ENCODE data around the gene LRMDA. TPM values are rescaled to one million over a fixed set of nuclear protein-coding genes. Genes with fewer than 3 reads are reported as not detected.
"Not testable (repeated sequence)": the region's sequence is repeated elsewhere in the genome, so short reads cannot be mapped to it uniquely, and the experiment has no call there.

LRMDA gene
- total and polyA plus RNA-seq, 4 experiments from 2014 or later, result not detected

DNA sequence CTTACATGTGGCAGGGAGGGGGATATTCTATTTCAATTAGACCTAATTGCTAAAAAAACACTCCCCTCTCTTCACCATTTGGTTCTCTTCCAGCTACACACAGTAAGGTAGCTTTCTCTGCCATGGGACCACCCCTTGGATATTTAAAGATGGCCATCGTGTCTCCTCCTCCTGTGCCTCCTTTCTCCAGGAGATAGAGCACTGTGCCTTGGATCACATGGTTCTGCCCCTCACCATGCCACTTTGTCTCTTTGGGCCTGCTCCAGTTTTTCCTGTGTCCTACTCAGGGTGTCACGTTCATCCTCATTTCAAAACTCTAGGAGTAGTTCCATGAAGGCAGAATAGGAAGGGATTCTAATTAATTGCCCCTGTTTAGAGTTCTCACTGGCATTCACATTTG lies 1146.0 kb downstream of the LRMDA start:
- Histone ChIP-seq H3K4me3 (ENCODE audit: low read length in 2 of 2) (no peak overlapping the region), H3K27me3 (ENCODE audit: insufficient read depth, low read length) (no peaks in the 10 kb centered on the region), H3K27ac (ENCODE audit: low read depth, low read length) (no peak overlapping the region), H3K36me3 (ENCODE audit: insufficient read depth, low read length) (no peaks in the 10 kb centered on the region), H3K4me1 (ENCODE audit: insufficient read depth, low read length) (no peaks in the 10 kb centered on the region), H3K9me3 (ENCODE audit: control insufficient read depth in 1 of 2, low read length in 2 of 2) (no peaks in the 10 kb centered on the region)
- Mint-ChIP-seq H3K36me3 (no peaks in the 10 kb centered on the region), H3K9me3 (peaks cover 0 to 22% (median 6%) of the 10 kb centered on the region in 8 donors), H3K27me3 (no peaks in the 10 kb centered on the region), H3K4me3 (no peak overlapping the region), H3K27ac (no peak overlapping the region), H3K4me1 (no peaks in the 10 kb centered on the region)
- DNase-seq, result no peak
- ChIA-PET POLR2A (ENCODE audit: partially characterized antibody) (no interaction called here), CTCF (ENCODE audit: partially characterized antibody) (no interaction called here)
- intact Hi-C loops (cut with micrococcal nuclease), result no loop called here

DNA sequence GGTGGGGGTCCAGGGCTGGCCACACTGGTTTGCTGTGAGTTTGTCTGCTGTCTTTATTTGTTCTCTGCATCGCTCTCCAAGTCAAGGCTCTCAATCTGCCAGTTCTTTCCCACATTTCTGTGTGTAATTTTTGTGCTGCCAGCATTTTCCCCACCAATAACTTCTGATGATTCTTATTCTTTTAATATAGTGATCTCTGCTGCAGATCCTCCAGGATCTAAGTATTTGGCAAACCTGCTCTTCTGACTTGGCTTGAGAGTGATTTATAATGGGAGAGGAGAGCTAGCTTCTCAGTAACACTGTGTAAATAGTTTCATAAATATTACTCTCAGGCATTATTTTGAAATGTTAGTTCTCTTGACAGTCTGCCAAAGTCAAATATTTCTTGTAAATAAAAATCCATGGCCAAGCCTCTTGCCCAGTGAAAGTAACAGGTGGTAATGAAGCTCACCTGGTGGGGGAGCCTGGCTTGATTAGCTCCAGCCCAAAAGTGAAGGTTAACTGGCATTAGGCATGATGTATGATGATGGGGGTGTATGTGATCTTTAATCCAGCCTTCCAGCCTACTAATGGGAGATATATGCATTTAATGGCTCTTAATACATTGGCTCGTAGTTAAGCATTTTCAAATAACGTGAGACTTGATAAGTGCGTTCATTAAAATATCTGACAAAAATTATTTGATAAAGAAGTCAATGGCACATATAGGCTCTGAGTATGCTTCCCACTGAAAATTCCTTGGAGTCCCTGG lies 1150.3 kb downstream of the LRMDA start:
- Mint-ChIP-seq H3K4me1 (no peaks in the 10 kb centered on the region), H3K4me3 (no peak overlapping the region), H3K36me3 (no peaks in the 10 kb centered on the region), H3K27ac (no peak overlapping the region), H3K9me3 (peaks cover 0 to 17% (median 7%) of the 10 kb centered on the region in 8 donors), H3K27me3 (no peaks in the 10 kb centered on the region)
- Histone ChIP-seq H3K4me1 (ENCODE audit: insufficient read depth, low read length) (no peaks in the 10 kb centered on the region), H3K36me3 (ENCODE audit: insufficient read depth, low read length) (no peaks in the 10 kb centered on the region), H3K4me3 (ENCODE audit: low read length in 2 of 2) (no peak overlapping the region), H3K27ac (ENCODE audit: low read depth, low read length) (no peak overlapping the region), H3K27me3 (ENCODE audit: insufficient read depth, low read length) (no peaks in the 10 kb centered on the region), H3K9me3 (ENCODE audit: control insufficient read depth in 1 of 2, low read length in 2 of 2) (no peaks in the 10 kb centered on the region)
- CTCF ChIA-PET (ENCODE audit: partially characterized antibody), result no interaction called here
- intact Hi-C loops (cut with micrococcal nuclease), result no loop called here
- no peak for DNase-seq
- POLR2A ChIA-PET (ENCODE audit: partially characterized antibody), result no interaction called here

DNA sequence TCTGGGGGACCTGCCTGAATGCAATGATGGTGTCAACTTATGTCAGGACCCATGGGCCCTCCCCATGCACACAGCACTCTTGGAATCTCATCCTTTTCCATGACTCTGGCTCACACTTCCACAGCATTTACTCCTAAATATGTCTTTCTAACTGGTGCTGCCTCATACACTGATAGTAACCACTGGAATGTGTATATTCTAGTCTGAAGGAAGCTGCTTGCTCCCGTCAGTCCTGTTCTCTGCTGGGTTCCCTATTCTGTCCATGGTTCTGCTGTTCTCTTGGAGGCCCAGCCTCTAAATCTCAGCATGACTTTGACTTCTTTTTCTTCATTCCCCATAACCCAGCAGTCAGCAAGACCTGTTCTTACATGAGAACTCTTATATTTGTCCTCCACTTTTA lies 1151.1 kb downstream of the LRMDA start:
- H3K36me3 Mint-ChIP-seq, result no peaks in the 10 kb centered on the region
- no peak for DNase-seq
- no peak overlapping the region for H3K27ac Mint-ChIP-seq
- no peak overlapping the region for H3K27ac ChIP-seq (ENCODE audit: low read depth, low read length)
- H3K9me3 Mint-ChIP-seq, result peaks cover 0 to 17% (median 5%) of the 10 kb centered on the region in 8 donors
- intact Hi-C loops (cut with micrococcal nuclease), result no loop called here
- H3K4me1 ChIP-seq (ENCODE audit: insufficient read depth, low read length), result no peaks in the 10 kb centered on the region
- ChIA-PET CTCF (ENCODE audit: partially characterized antibody) (no interaction called here), POLR2A (ENCODE audit: partially characterized antibody) (no interaction called here)
- H3K9me3 ChIP-seq (ENCODE audit: control insufficient read depth in 1 of 2, low read length in 2 of 2), result no peaks in the 10 kb centered on the region
- H3K4me1 Mint-ChIP-seq, result no peaks in the 10 kb centered on the region
- no peak overlapping the region for H3K4me3 Mint-ChIP-seq
- no peaks in the 10 kb centered on the region for H3K27me3 ChIP-seq (ENCODE audit: insufficient read depth, low read length)
- H3K36me3 ChIP-seq (ENCODE audit: insufficient read depth, low read length), result no peaks in the 10 kb centered on the region
- H3K27me3 Mint-ChIP-seq, result no peaks in the 10 kb centered on the region
- H3K4me3 ChIP-seq (ENCODE audit: low read length in 2 of 2), result no peak overlapping the region

DNA sequence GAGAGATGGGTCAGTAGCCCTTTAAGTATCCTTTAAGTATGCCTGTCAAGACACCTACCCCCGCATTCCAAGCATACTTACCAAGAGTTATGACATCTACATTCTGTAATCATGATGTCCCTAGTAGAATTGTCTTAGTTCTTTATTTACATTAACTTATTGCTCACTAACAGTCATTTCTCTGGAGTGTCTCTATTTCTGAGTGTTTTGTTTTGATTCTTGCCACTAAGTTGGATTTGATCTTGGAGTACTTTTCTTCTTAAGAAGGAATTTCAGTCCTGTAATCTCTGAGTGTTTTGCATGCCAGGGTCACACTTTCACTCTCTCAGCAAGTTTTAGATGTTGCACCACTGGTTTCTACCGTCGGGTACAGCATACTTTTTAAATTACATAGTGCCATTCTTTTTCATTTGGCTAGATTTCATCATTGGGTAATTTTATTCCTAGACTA lies 1152.3 kb downstream of the LRMDA start:
- H3K4me3 Mint-ChIP-seq, result no peak overlapping the region
- Histone ChIP-seq H3K27me3 (ENCODE audit: insufficient read depth, low read length) (no peaks in the 10 kb centered on the region), H3K4me1 (ENCODE audit: insufficient read depth, low read length) (no peaks in the 10 kb centered on the region), H3K36me3 (ENCODE audit: insufficient read depth, low read length) (no peaks in the 10 kb centered on the region), H3K27ac (ENCODE audit: low read depth, low read length) (no peak overlapping the region), H3K9me3 (ENCODE audit: control insufficient read depth in 1 of 2, low read length in 2 of 2) (no peaks in the 10 kb centered on the region), H3K4me3 (ENCODE audit: low read length in 2 of 2) (no peak overlapping the region)
- H3K9me3 Mint-ChIP-seq, result peaks cover 0 to 10% (median 4%) of the 10 kb centered on the region in 8 donors
- H3K36me3 Mint-ChIP-seq, result no peaks in the 10 kb centered on the region
- intact Hi-C loops (cut with micrococcal nuclease), result no loop called here
- no peaks in the 10 kb centered on the region for H3K4me1 Mint-ChIP-seq
- no peak overlapping the region for H3K27ac Mint-ChIP-seq
- POLR2A ChIA-PET (ENCODE audit: partially characterized antibody), result no interaction called here
- no peaks in the 10 kb centered on the region for H3K27me3 Mint-ChIP-seq
- CTCF ChIA-PET (ENCODE audit: partially characterized antibody), result no interaction called here
- no peak for DNase-seq

DNA sequence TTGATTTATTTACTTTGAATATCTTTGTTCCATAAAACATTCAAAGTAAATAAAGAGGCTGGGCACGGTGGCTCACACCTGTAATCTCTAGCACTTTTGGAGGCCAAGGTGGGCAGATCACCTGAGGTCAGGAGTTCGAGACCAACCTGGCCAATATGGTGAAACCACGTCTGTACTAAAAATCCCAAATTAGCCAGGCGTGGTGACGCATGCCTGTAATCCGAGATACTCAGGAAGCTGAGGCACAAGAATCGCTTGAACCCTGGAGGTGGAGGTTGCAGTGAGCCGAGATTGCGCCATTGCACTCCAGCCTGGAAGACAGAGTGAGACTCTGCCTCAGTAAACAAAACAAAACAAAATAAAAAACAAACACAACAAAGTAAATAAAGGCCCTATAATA lies 1153.0 kb downstream of the LRMDA start:
- H3K4me3 ChIP-seq (ENCODE audit: low read length in 2 of 2); H3K27ac ChIP-seq (ENCODE audit: low read depth, low read length); H3K27me3 Mint-ChIP-seq; H3K27me3 ChIP-seq (ENCODE audit: insufficient read depth, low read length); intact Hi-C loops (cut with micrococcal nuclease); H3K9me3 Mint-ChIP-seq; H3K27ac Mint-ChIP-seq; H3K4me1 ChIP-seq (ENCODE audit: insufficient read depth, low read length); DNase-seq; POLR2A ChIA-PET (ENCODE audit: partially characterized antibody); H3K4me3 Mint-ChIP-seq; CTCF ChIA-PET (ENCODE audit: partially characterized antibody); H3K36me3 Mint-ChIP-seq; H3K9me3 ChIP-seq (ENCODE audit: control insufficient read depth in 1 of 2, low read length in 2 of 2); H3K4me1 Mint-ChIP-seq; H3K36me3 ChIP-seq (ENCODE audit: insufficient read depth, low read length): not testable (repeated sequence)

Small RNAs within 50 kb of the gene (microRNA-seq; reads per million reads assigned to microRNA genes)
- gene MIR606 (ENCODE audit: borderline microRNAs expressed, borderline number of aligned reads, borderline replicate concordance), result not detected

Other genes starting within 250 kb of the LRMDA start
- gene VDAC2, start 220.8 kb upstream of the LRMDA start, total RNA-seq, result 10 to 100 TPM; 76.9 to 79.0 TPM
- gene VDAC2, start 220.8 kb upstream of the LRMDA start, polyA plus RNA-seq, result 100 to 1,000 TPM; 149 to 192 TPM
- gene COMTD1, start 195.7 kb upstream of the LRMDA start, total RNA-seq, result 10 to 100 TPM; 12.7 to 15.4 TPM
- 10 to 100 TPM; 22.3 TPM for gene COMTD1, start 195.7 kb upstream of the LRMDA start, polyA plus RNA-seq
- under 1 TPM in 1 of 2 experiments, not detected in 1; 0.12 TPM for gene ZNF503, start 29.9 kb upstream of the LRMDA start, total RNA-seq
- gene ZNF503, start 29.9 kb upstream of the LRMDA start, polyA plus RNA-seq, result not detected